K562 (cell line): ENCODE results near the gene SLC12A9. TPM values are rescaled to one million over a fixed set of nuclear protein-coding genes. Genes with fewer than 3 reads are reported as not detected.

Source experiments
- ATF1 ChIP-seq, 2 experiments: fragments of 450-650 bp in 1 of 2; IDR thresholded peaks; 2 replicates each; pipeline ENCODE4 v1.6.1; 2016; ENCODE audit warnings: missing compliant biosample characterization in 1 of 2, missing genetic modification characterization in 1 of 2
- BRF2 ChIP-seq: IDR thresholded peaks from 3 replicates; pipeline ENCODE4 v1.6.1; 2011; ENCODE audit warnings: borderline replicate concordance, mild to moderate bottlenecking; ENCODE audit not compliant: insufficient read length, insufficient read depth
- DLX4 ChIP-seq: fragments of 250-450 bp; sonication (Bioruptor Pico); IDR thresholded peaks from 2 replicates; pipeline ENCODE4 v1.6.1; 2021; ENCODE audit warnings: mild to moderate bottlenecking
- HMGXB4 ChIP-seq: sonication (generic); formaldehyde crosslinking; IDR thresholded peaks from 2 replicates; pipeline ENCODE4 v1.8.1; 2023; ENCODE audit warnings: mild to moderate bottlenecking, missing genetic modification reagents
- LEF1 ChIP-seq: fragments of 450-650 bp; IDR thresholded peaks from 2 replicates; pipeline ENCODE4 v1.6.1; 2016; ENCODE audit warnings: mild to moderate bottlenecking
- MAFF ChIP-seq: IDR thresholded peaks from 2 replicates; pipeline ENCODE4 v1.6.1; 2012; ENCODE audit warnings: low read length, improper control_type of control experiment
- MEF2D ChIP-seq: conservative IDR thresholded peaks from 2 replicates; pipeline ENCODE4 v1.6.1; 2016; ENCODE audit warnings: low read depth, missing genetic modification characterization, missing compliant biosample characterization
- NCOA1 ChIP-seq: fragments of 450-650 bp; IDR thresholded peaks from 2 replicates; pipeline ENCODE4 v1.6.1; 2016; ENCODE audit warnings: low read depth
- NR3C1 ChIP-seq: sonication (generic); formaldehyde crosslinking; IDR thresholded peaks from 2 replicates; pipeline ENCODE4 v1.8.1; 2022; ENCODE audit warnings: missing genetic modification reagents
- PRMT5 ChIP-seq: sonication (generic); formaldehyde crosslinking; IDR thresholded peaks from 2 replicates; pipeline ENCODE4 v1.5.0; 2020; ENCODE audit warnings: missing genetic modification reagents
- PYGO2 ChIP-seq: fragments of 450-650 bp; IDR thresholded peaks from 2 replicates; pipeline ENCODE4 v1.6.1; 2016; ENCODE audit warnings: mild to moderate bottlenecking, missing genetic modification characterization, moderate library complexity, missing compliant biosample characterization
- RBBP5 ChIP-seq: fragments of 200-600 bp; sonication (generic); IDR thresholded peaks from 2 replicates; pipeline ENCODE4 v1.6.1; 2012; ENCODE audit warnings: borderline replicate concordance, mild to moderate bottlenecking, low read length, control low read depth, inconsistent platforms; ENCODE audit not compliant: insufficient read depth, poor library complexity, severe bottlenecking
- RBM15 ChIP-seq: fragments of 200-400 bp; formaldehyde crosslinking; IDR thresholded peaks from 2 replicates; pipeline ENCODE4 v1.6.1; 2018; ENCODE audit warnings: mild to moderate bottlenecking, low read length, moderate library complexity; ENCODE audit not compliant: insufficient read depth
- RHOXF2B ChIP-seq: fragments of 250-450 bp; sonication (Bioruptor Pico); conservative IDR thresholded peaks from 2 replicates; pipeline ENCODE4 v1.5.1; 2021
- SAFB2 ChIP-seq: fragments of 200-400 bp; formaldehyde crosslinking; IDR thresholded peaks from 2 replicates; pipeline ENCODE4 v1.6.1; 2018; ENCODE audit warnings: borderline replicate concordance, low read length, low read depth, moderate library complexity; ENCODE audit not compliant: severe bottlenecking
- SFPQ ChIP-seq: fragments of 200-400 bp; formaldehyde crosslinking; IDR thresholded peaks from 2 replicates; pipeline ENCODE4 v1.6.1; 2017; ENCODE audit warnings: mild to moderate bottlenecking, low read depth, low read length, moderate library complexity
- SNIP1 ChIP-seq: fragments of 450-650 bp; IDR thresholded peaks from 2 replicates; pipeline ENCODE4 v1.7.1; 2017; ENCODE audit warnings: low read depth, mild to moderate bottlenecking
- SREBF1 ChIP-seq: fragments of 150-350 bp; IDR thresholded peaks from 2 replicates; pipeline ENCODE4 v1.6.1; 2014; ENCODE audit warnings: antibody characterized with exemption, low read depth, low read length, borderline replicate concordance
- SREBF2 ChIP-seq: sonication (generic); formaldehyde crosslinking; IDR thresholded peaks from 2 replicates; pipeline ENCODE4 v1.4.0; 2020; ENCODE audit warnings: mild to moderate bottlenecking, missing genetic modification reagents
- ZNF134 ChIP-seq: fragments of 250-450 bp; sonication (Bioruptor Pico); conservative IDR thresholded peaks from 2 replicates; pipeline ENCODE4 v1.4.0; 2020
- ZNF24 ChIP-seq: fragments of 450-650 bp; IDR thresholded peaks from 2 replicates; pipeline ENCODE4 v1.6.1; 2016
- ZNF707 ChIP-seq: fragments of 250-450 bp; sonication (Bioruptor Pico); conservative IDR thresholded peaks from 2 replicates; pipeline ENCODE4 v1.8.0; 2022; ENCODE audit warnings: inconsistent platforms, mild to moderate bottlenecking, moderate library complexity
- polyA plus RNA-seq, 8 experiments: library from polyadenylated mRNA; depleted of rRNA in 4 of 8; stranded (reverse) in 5 of 8; unstranded in 3 of 8; fragments of >200 nt; fragmentation: Nextera tagmentation in 2 of 8; fragmentation: Illumina TruSeq in 1 of 8; extraction: Ambion mirVana in 2 of 8; extraction: Trizol in 1 of 8; gene quantifications; 2 replicates each; pipeline versions ENCODE4 v1.2.1 to v1.2.3, GENCODE V29; 2011 to 2014; ENCODE audit warnings: inconsistent platforms in 1 of 8, missing spikeins in 1 of 8
- total RNA-seq, 7 experiments: library from RNA; depleted of rRNA in 6 of 7; stranded (reverse); fragments of >200 nt in 6 of 7; fragmentation: Illumina TruSeq in 2 of 7; extraction: Trizol in 2 of 7; gene quantifications; 2 replicates each; pipeline versions ENCODE4 v1.2.1 to v1.2.3, GENCODE V29; 2011 to 2021; ENCODE audit warnings: low replicate concordance in 1 of 7
- TF ChIP-seq, protein P1 (sequence below): fragments of 250-450 bp; sonication (Bioruptor Pico); IDR thresholded peaks from 2 replicates; pipeline ENCODE4 v1.8.0; 2022; ENCODE audit warnings: moderate library complexity, mild to moderate bottlenecking, inconsistent platforms

Gene SLC12A9
- total and polyA plus RNA-seq, 9 of the 15 experiments (the other 6 are each of a cell fraction or from before 2014, with no cell fraction given): 0.06 to 20.2 (median 10.7) TPM

- no peak for TF ChIP-seq SNIP1
- TF ChIP-seq PRMT5 (CRISPR knock-in tag): no peak
- no peak for TF ChIP-seq ZNF707
- peak; percentile 23 for TF ChIP-seq RBBP5
- 0 out of 2 replicates have a peak, but pooled peaks have one; percentile 4 for TF ChIP-seq ZNF24
- peak; percentile 74; the same call in 1 of the 2 replicates for TF ChIP-seq HMGXB4
- no peak for TF ChIP-seq RBM15
- no peak for TF ChIP-seq RHOXF2B (CRISPR knock-in tag)
- no peak for TF ChIP-seq LEF1
- no peak for TF ChIP-seq BRF2
- peak; percentile 91; the same call in 1 of the 2 replicates for TF ChIP-seq SREBF2 (CRISPR knock-in tag)
- no peak for TF ChIP-seq DLX4 (CRISPR knock-in tag)
- TF ChIP-seq NCOA1: 0 out of 2 replicates have a peak, but pooled peaks have one; percentile 22
- TF ChIP-seq SFPQ: no peak
- no peak for TF ChIP-seq SAFB2
- no peak for TF ChIP-seq ATF1 (CRISPR knock-in tag; IDR thresholded peaks at IDR 0.05)
- TF ChIP-seq ATF1 (tag; IDR thresholded peaks at IDR 0.05): peak; percentile 81
- TF ChIP-seq MEF2D (tag): no peak
- TF ChIP-seq SREBF1: no peak
- TF ChIP-seq ZNF134 (CRISPR knock-in tag): no peak
- no peak for TF ChIP-seq PYGO2 (tag)
- no peak for TF ChIP-seq MAFF
- no peak for TF ChIP-seq NR3C1
- TF ChIP-seq, protein P1, sequence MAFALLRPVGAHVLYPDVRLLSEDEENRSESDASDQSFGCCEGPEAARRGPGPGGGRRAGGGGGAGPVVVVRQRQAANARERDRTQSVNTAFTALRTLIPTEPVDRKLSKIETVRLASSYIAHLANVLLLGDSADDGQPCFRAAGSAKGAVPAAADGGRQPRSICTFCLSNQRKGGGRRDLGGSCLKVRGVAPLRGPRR (CRISPR knock-in tag): no peak
These were observed at the start of gene SLC12A9 (continued) for GRCh38 chr7:100852048-100852872.
